ENCODE results near the gene SPATA2L. TPM values are rescaled to one million over a fixed set of nuclear protein-coding genes. Genes with fewer than 3 reads are reported as not detected.

The SPATA2L gene
- total and polyA plus RNA-seq, 10 of the 15 experiments (the other 5 are each of a cell fraction or from before 2014, with no cell fraction given), result 0.20 to 6.9 (median 3.9) TPM; not detected in 1

- TF ChIP-seq ZNF592 (IDR thresholded peaks at IDR 0.05) (no peak), PAX8 (IDR thresholded peaks at IDR 0.05) (no peak)
These were observed 46.4 kb downstream of the SPATA2L start (continued) for GRCh38 chr16:89655062-89655643.

GRCh38 chr16:89653656-89654295 lies 47.7 kb downstream of the SPATA2L start:
- H3K9ac ChIP-seq (ENCODE audit: control insufficient read depth, insufficient read depth, low read length), result no peak overlapping the region
- no peaks in the 10 kb centered on the region for H3K9me3 ChIP-seq (replicated peaks; ENCODE audit: control insufficient read depth, insufficient read depth, low read length)
- peaks cover 2 to 9% of the 10 kb centered on the region in 2 experiments; a peak in 3 of 4 replicates for H3K36me3 ChIP-seq (ENCODE audit: control insufficient read depth in 2 of 2, insufficient read depth in 2 of 2, low read length in 1 of 2)
- no peaks in the 10 kb centered on the region for H3K27me3 ChIP-seq (replicated peaks in 1 of 2; ENCODE audit: control insufficient read depth in 2 of 2, insufficient read depth in 2 of 2, low read length in 1 of 2)
- 85% methylated on average over 10 of the region's 10 CpGs for WGBS (ENCODE audit: insufficient coverage, insufficient replicate concordance, low lambda C conversion rate, missing lambda C conversion rate)
- RAD21 ChIA-PET (ENCODE audit: unreplicated experiment), result interaction anchor here (1.0 kb wide), 1 partner anchor 46 kb away, joined by 4 read pairs; no protein-coding TSS in a partner anchor
- TSS peak; percentile 47 for BruUV-seq (replicated peaks)
- intact Hi-C loops (cut with micrococcal nuclease; ENCODE audit: unreplicated experiment) (no loop called here), in situ Hi-C loops (cut with MboI) (no loop called here)
- FAIRE-seq, result no peak
- H3K4me2 ChIP-seq (ENCODE audit: control insufficient read depth, insufficient read depth), result no peak overlapping the region
- peaks cover 8% of the 10 kb centered on the region for H3K4me1 ChIP-seq (ENCODE audit: control insufficient read depth, insufficient read depth, low read length)
- H4K20me1 ChIP-seq (ENCODE audit: control insufficient read depth, insufficient read depth), result no peaks in the 10 kb centered on the region
- CTCF ChIA-PET, result interaction anchor here (0.5 to 0.6 kb wide), 3 partner anchors 17 to 244 kb away, joined by 3 read pairs; no protein-coding TSS in a partner anchor
- no peak overlapping the region for H3K4me3 ChIP-seq
- SMC1A ChIA-PET (ENCODE audit: uncharacterized antibody, unreplicated experiment), result no interaction called here
- DNase-seq (ENCODE audit: low read depth, low spot score), result no peak
- POLR2A ChIA-PET, result interaction anchor here (0.5 to 0.7 kb wide), 2 partner anchors 51 to 59 kb away, joined by 5 to 7 read pairs; no protein-coding TSS in a partner anchor
- H3K27ac ChIP-seq (ENCODE audit: control insufficient read depth, insufficient read depth), result no peak overlapping the region
- H3K79me2 ChIP-seq (ENCODE audit: control insufficient read depth, insufficient read depth, low read length), result peaks cover 46% of the 10 kb centered on the region
- no peak overlapping the region for H2AFZ ChIP-seq (ENCODE audit: control insufficient read depth, low read depth, low read length)
- ATAC-seq, result no peak
- TF ChIP-seq YY1 (IDR thresholded peaks at IDR 0.05; ENCODE audit: low read depth, low read length) (no peak), ESRRA (IDR thresholded peaks at IDR 0.05; ENCODE audit: low read length) (no peak), ZBTB40 (IDR thresholded peaks at IDR 0.05; ENCODE audit: borderline replicate concordance) (no peak), MEF2A (IDR thresholded peaks at IDR 0.05; ENCODE audit: insufficient read depth, low read depth, low read length) (no peak), PBX3 (IDR thresholded peaks at IDR 0.05; ENCODE audit: insufficient replicate concordance, low read depth, low read length) (no peak), SMARCA5 (IDR thresholded peaks at IDR 0.05) (no peak), KDM1A (IDR thresholded peaks at IDR 0.05; ENCODE audit: borderline replicate concordance) (no peak), ETV6 (conservative IDR thresholded peaks at IDR 0.05 in 1 of 2, IDR thresholded peaks at IDR 0.05 in 1 of 2; ENCODE audit: borderline replicate concordance in 1 of 2, low read depth in 1 of 2) (no peak)
